Stimulated activated CD4-positive, alpha-beta T cell treated with anti-CD3 and anti-CD28 coated beads, Interleukin-15, amount 100 ng/mL, for 24 hours (primary cell): ENCODE data around the gene LRG1.
"Not testable (repeated sequence)": the region's sequence is repeated elsewhere in the genome, so short reads cannot be mapped to it uniquely, and the experiment has no call there.

Experiments
- DNase-seq: peaks from one replicate; pipeline ENCODE4 v3.0.0-alpha.2; 2020

Gene LRG1

DNA sequence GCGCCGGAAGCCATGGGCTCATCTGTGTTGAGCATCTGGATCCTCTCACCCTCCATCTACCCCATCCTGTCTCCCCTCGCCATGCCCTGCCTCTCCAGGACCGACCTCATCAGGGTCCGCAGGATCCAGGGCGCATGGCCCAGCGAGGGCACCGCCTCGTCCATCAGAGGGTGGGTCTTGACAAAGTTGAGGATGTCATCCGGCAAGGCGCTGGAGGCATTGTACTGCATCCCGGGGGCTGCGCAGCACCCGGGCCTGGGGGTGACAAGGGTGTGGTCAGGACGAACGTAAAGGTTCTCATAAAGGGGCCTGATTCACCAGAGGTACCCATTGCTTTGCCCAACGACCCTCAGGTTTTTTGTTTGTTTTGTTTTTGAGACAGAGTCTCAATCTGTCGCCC, 10.2 kb upstream of the LRG1 start:
- DNase-seq: no peak

DNA sequence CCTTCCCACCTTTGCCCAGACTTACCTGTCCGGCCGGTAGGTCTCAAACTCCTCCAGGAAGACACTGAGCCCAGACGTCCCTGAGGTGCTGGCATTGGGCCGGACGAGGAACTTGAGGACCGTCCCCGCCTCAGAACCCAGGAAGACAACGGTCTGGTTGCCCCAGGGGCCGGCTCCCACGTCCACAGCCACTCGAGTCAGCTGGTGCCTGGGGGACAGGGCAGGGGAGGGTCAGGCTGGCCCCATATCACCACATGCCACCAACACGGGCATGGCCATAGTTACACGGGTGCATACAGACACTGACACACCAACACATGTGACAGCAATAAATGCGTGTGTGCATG, 8.4 kb upstream of the LRG1 start:
- no peak for DNase-seq

DNA sequence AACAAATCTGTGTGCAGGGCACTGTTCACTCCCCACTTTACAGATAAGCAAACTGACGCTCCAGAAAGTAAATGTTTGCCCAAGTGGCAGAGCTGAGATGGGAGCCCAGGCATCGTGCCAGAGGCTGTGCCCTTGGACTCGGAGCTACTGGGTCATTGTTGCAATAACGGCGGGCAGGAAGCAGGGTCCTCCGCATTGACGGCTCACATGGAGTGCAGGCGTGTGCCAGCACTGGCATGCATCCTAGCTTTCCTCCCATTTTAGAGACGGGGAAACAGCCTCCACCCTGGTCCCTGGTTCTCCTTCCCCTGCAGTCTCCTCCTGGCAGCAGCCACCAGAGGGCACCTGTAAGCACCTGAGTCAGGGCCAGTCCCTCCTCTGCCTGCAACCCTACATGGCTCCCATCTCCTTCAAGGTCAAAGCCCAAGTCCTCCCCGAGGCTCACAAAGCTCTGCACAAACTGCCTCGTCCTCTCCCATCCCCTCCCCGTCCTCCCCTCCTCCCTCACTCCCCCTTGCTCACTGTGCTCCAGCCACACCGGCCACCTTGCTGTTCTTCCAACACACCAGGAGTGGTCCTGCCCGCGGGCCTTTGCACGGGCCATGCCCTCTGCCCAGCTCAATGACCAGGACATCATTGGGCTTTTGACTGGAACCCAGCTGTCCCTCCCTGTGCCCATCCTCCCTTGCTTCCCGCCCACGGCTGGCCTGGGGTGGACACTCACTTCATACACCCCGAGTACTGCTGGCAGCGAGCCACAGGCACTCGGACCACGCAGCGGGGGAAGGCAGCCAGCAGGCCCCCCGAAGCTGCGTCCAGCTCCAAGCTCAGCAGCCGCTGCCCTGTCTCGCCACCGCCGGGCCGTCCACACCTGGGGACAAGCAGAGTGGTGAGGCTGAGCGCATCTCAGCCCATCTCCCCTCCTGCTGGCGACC, 7.7 kb upstream of the LRG1 start:
- DNase-seq: peak; percentile 42

DNA sequence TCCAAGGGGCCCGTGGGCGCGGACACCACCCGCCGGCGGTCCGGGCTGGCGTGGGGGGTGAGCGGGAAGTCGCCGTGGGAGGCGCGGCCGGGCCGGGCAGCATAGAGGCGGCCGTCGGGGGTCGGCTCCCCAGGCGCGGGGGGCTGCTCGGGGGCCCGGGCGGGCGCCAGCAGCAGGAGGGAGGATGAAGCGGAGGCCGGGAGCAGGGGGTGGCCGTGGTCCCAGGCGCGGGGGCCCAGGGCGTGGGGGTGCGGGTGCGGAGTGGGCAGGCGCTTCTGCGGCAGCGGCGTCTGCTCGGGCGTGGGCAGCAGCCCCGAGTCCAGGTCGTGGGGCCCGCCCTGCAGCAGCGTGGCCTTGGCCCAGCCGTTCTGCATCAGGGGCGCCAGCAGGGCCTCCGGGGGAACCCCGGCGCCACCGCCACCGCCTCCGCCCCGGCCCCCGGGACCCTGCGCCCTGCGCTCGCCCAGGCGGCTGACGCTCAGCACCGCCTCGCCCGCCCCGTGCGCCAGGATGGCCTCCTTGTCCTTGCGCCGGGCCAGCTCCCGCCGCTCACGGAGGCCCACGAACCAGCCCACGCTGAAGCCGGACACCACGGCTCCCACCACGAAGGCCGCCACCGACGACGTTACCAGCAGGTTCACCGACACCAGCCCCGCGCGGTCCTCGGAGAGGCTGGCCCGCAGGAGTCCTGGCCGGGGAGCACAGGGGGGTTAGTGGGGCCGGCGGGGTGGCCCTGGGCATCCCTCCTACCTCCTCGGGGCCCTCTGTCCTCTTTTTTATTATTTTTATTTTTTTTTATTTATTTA, 4.2 kb upstream of the LRG1 start:
- DNase-seq: no peak

DNA sequence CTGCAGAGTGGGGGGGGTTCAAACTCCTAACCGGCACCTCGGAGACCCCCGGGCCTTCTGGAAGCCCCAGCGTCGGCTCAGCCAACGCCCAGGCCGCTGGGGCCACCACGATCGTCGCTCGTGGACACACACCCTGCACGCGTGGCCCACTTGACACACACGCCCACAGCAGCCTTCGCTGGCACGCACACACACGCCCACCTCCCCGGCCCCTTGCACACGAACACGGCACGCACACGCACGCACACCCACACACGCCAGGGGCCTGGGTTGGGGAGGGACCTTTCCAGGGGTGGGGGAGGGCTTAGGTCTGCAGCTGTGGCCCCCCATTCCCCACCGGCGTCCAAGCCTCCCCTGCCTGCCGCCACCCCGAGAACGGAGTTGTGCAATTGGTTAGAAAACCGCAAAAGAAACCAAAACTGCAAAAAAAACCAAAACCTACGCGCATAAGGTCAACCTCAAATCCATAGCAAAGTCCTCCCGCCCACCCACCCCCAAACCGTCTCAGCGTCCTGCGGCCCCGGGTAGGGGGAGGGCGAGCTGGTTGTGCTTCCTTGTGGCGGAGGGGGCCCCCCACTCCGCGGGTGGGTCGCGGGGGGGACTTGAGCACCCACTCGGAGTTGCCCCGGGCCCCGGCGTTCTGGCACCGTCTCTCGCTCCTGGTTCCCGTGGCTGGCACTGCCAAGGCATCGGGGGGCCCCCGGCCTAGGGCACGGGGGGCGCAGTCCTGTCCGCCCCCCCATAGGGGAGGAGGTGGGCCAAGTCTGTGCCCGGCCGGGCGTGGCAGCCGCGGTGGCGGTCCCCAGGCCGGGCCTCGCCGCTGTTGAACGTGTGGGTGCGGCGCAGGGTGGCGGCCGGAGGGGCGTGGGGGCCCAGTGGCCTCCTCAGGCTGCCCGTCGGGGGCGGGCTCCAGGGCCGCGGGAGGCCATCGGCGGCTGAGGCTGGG, 3.3 kb upstream of the LRG1 start:
- DNase-seq: no peak

DNA sequence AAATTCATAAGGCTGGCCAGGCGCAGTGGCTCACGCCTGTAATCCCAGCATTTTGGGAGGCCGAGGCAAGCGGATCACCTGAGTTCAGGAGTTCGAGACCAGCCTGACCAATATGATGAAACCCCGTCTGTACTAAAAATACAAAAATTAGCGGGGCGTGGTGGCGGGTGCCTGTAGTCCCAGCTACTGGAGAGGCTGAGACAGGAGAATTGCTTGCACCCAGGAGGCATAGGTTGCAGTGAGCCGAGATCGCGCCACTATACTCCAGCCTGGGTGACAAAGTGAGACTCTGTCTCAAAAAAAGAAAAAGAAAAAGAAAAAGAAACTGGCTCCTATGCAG, 1.9 kb upstream of the LRG1 start:
- DNase-seq: not testable (repeated sequence)

DNA sequence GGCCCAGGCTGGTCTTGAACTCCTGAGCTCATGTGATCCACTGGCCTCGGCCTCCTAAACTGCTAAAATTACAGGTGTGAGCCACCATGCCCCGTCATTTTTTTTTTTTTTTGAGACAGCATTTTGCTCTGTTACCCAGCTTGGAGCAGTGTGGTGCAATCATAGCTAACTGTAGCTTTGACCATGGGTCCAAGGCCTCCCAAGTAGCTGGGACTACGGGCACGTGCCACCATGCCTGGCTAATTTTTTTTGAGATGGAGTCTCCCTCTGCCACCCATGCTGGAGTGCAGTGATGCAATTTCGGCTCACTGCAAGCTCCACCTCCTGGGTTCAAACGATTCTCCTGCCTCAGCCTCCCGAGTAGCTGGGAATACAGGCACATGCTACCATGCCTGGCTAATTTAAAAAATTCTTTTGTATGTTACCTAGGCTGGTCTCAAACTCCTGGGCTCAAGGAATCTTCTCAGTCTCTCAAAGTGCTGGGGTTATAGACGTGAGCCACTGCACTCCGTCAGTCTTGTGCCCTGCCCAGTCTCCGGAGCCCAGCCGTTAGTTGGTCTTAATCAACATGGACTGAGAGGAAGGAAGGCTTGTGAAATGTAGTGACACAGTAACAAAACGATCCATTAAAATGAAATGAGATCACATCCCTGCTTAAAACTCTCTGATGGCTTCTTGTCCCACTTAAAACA, 1.4 kb upstream of the LRG1 start:
- no peak for DNase-seq

DNA sequence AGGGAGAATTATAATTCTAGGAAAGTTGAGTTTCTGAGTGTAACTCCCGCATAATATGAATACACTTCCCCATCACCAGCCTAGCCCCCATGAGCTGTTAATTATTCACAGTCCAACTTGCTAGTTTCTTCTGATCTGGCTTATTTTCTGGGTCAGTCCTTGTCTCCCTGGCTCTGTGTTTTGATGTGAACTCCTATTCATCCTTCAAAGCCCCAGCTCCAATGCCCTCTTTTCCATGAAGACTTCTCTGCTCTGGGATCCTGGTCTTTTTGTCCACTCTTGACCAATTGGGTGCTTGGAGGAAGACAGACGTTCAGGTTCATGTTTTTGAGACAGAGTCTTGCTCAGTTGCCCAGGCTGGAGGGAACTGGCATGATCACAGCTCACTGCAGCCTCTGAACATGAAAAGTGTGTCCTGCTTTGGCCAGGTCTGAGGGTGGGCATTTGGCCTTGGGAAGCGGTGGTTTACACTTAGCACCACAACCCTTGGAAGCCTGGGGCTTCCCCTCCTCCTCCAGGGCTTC, 605 bp downstream of the LRG1 start:
- DNase-seq: no peak

DNA sequence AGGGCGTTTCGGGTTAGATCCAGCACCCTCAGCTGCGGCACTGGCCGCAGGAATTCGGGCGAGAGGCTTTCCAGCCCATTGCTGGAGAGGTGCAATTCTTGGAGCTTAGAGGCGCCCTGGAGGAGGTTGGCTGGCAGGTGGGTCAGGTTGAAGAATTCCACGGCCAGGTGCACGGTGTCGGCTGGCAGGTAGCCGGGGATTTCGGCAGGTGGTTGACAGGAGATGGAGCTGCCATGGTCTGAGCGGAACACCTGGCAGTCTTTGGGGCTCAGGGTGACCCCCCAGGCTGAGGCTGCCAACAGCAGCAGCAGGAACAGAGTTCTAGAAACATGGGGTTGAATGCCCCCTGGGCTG, 1.3 kb downstream of the LRG1 start:
- no peak for DNase-seq

DNA sequence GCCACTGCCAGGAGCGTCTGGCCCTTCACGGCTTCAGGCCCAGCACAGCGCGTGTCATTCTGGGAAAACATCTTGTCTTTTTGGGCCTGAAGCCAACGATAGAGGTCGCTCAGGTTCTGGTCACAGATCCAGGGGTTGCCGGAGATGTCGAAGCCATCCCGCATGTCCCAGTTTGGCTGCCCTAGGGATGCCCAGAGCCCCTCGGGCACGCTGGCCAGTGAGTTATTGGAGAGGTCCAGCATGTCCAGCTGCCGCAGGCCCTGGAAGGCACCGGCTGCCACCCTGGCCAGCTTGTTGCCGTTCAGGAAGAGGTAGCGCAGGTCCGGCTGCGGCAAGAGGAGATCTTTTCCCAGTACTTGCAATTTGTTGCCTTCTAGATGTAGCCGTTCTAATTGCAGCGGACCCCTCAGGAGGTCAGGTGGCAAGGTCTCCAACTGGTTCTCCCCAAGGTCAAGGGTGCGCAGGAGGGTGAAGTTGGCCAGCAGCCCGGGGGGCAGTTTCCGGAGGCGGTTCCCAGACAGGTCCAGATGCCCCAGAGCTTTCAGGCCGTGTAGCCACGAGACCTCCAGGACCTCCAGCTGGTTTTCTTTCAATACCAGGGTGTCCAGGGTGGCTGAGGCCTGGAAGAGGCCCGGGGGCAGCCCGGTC, 1.8 kb downstream of the LRG1 start:
- no peak for DNase-seq

DNA sequence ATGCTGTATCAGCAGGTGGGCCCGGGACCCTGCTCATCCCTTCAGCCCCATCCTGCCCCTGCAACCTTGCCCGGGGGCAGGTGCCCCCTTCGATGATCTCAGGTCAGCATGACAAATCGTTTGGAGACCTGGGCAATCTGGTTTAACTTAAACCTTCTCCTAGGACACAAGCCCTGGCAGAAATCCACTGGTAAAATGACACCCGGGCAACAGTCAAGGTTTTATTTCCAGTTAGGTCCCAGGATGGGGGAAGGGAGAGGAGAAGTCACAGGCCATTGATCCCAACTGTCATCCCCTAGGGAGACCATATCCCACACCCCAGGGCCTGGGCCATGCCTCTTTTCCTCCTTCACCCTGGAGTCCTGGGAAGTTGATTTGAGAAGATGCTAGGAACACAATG, 3.0 kb downstream of the LRG1 start:
- no peak for DNase-seq

DNA sequence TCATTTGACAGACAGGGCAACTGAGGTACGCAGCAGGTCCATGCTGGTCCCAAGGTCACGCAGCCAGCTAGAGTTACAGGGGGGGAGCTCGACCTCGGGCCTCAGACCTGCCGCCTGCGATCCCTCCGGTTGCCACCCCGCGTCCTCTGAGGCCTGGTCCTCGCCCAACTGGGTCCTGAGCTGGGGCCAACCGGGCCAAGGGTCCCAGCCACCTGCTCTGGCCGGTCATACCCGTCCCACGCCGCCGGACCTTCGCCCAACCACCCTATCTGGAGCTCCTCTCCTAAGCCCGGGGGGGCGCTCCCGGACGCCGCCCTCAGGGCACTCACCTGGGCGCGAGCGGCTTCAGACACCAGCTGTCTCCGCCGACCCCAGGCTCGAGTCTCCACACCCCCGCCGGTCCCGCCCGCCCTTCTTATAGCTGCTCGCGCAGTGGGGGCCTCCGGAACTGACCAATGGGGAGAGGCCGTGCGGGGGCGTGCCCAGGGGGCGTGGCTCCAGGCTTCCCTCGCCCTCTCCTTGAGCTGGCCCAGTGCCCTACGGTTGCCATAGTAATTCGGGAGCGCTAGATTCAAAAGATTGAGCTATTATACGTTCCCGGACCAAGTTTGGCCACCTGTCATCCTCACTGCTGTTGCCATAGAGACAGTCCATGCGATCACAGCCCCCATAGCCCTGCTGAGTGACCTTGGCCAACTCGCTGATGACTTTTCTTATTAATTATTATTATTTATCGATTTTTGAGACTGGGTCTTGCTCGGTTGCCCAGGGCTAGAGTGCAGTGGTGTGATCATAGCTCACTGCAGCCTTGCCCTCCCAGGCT, 4.8 kb downstream of the LRG1 start, which contains the start of gene PLIN5:
Gene PLIN5 (minus strand): TSS at position 389 of the 823 bp plus-strand sequence. CDS start 1,150 bp downstream, outside the sequence.
- DNase-seq: peak; percentile 65

DNA sequence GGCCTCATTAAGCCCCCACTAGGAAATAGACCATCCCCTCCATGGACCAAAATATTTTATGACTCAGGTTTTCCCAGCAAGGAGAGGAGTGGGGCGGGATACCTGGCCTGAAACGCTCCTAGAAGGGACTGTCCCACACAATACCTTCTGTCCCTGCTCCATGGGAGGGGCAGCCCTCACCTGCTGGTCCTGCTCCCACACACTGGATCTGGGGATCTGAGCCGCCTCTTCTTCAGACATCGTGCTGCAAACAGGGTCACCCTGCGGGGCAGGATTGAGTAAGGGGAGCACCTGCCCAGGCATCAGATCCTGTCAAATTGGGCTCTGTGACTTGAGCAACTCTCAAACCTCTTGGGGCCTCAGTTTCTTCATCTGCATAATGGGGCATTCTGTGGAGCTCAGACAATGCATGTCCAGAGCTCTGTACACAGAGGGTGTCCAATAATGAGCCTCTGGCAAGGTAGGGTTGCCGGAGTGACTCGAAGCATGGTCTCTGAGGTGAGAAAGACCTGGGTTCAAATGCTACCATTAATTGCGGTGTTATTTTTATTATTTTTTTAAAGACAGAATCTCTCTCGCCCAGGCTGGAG, 5.9 kb downstream of the LRG1 start:
- DNase-seq: no peak

DNA sequence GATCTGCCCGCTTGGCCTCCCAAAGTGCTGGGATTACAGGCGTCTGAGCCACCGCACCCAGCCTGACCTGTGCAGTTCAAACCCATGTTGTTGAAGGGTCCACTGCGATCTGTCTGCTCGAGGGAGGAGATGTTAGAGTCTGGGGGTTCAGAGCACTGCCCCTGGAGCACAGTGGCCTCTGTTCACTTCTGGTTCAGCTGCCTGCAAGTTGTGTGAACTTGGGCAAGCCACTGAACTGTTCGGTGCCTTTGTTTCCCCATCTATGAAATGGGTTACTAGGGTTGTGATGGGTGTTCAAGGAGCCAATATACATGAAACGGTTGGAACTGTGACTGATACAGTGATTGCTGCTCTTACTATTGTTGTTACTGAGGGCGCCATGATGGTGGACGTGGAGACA, 6.5 kb downstream of the LRG1 start:
- DNase-seq: no peak

DNA sequence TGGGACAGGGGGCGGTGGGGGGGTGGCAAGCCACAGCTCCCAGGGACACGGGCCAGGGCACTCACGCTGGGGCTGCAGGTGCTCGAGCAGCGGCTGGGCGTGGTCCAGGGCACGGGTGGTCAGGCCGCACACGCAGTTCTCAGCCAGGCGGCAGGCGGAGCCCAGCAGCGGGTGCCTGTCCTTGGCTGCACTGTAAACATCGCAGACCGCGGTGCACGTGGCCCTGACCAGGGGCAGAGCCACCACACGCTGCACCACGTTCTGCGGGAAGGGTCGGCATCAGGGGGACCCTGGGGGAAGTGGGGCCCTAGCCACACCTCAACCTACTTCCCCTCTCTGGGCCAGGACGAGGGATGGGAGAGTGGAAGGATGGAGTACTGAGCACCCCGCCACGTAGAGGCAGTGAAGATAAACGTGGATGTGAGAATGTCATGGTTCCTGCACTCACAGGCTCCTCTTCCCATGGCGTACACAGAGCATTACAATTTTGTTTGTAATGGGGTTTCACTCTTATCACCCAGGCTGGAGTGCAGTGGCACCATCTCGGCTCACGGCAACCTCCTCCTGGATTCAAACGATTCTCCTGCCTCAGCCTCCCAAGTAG, 8.2 kb downstream of the LRG1 start:
- no peak for DNase-seq

DNA sequence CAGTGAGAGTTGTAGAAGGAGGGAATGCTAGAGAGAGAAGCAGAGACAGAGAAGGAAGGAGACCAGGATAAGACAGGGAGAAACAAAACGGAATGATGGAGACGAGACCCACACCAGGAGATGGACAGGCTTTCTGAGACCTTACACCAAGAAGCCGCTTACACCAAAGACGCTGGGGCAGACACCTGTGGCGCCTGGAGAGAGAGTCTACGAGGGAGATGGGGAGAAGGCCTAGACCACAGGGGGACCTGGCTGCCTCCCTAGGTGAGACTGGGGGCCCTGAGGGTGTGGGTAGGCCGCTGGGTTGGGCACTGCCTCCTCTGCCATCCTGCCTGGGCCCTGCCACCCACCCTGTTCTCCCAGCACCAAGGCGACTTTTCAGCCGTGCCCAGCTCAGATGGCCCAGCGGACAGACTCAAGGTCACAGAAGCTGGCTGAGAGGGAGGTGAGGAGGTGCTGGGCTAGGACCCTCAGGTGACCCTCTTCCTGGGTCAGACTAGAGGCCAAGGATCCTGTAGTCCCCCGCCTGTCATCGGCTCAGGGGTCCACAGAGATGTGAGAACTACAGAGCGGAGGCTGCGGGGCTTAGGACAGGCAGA, 9.8 kb downstream of the LRG1 start:
- DNase-seq: no peak

DNA sequence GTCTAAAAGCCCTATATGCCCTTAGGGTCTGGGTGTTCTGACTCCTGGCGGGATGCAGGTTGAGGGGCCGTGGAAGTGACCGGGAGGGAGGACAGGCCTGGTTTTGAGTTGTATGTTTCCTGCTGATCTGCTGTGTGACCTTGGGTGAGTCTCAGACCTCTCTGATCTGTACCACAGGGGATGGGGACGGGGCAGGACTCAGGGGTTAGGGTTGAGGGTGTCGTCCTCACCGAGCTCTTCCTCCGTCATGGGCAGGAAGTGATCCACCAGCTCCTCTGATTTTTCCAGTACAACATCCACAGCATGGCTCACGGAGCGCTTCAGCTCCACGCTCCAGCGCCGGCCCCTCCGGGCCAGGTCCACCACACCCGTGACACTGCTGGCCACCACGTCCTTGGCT, 11.0 kb downstream of the LRG1 start:
- DNase-seq: no peak

DNA sequence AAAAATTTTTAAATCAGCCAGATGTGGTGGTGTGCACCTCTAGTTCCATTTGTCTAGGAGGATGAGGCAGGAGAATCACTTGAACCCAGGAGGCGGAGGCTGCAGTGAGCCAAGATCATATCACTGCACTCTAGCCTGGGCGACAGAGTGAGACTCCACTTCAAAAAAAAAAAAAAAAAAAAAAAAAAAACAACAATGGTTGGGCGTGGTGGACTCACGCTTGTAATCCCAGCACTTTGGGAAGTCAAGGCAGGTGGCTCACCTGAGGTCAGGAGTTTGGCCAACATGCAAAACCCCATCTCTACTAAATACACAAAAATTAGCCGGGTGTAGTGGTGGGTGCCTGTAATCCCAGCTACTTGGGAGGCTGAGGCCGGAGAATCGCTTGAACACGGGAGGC, 12.5 kb downstream of the LRG1 start:
- not testable (repeated sequence) for DNase-seq

DNA sequence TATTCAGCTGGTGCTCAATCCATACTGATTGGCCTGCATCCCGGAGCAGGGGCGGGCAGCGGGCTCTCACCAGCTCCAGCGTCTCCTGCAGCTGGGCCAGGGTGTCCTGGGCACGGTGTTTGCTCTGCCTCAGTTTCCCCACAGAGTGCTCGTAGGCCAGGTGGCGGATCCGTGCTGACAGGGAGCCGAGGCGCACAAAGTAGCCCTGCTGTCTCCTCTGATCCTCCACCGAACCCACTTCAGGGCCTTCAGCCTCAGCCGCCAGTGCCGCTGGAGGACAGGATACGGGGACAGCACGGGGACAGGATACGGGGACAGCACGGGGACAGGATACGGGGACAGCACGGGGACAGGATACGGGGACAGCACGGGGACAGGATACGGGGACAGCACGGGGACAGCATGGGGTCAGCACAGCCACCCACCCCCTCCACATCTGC, 14.3 kb downstream of the LRG1 start:
- no peak for DNase-seq
